HG02981 (cell line): Measurements from ENCODE around the gene DAAM1.

Source experiments
- ATAC-seq: cut with Tn5 transposase; IDR thresholded peaks from one replicate; pipeline ENCODE4 v1.9.1; 2021; ENCODE audit warnings: mild to moderate bottlenecking, moderate library complexity; ENCODE audit not compliant: unreplicated experiment

Gene DAAM1

DNA sequence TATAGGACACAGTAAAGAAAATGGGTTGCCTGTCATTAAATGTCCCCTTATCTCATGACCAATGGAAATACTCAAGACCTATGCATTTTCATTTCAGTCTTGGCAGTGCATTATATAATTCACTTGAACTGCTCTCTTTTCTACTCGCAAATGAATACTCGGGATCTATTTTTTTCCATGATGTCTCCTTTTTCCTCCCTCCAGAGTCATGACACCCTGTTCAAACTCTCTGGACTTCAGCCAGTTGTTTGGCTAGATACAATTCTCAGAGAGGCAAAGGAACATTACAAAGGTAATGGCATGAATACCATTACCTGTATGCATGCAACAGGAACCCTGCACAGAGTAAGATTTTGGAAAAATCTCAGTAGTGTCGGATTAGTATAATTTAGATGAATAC is 145.8 kb downstream of the DAAM1 start:
- no peak for ATAC-seq

GRCh38 chr14:59336098-59336497 is 147.6 kb downstream of the DAAM1 start:
- ATAC-seq: no peak

GRCh38 chr14:59336706-59337105 is 148.2 kb downstream of the DAAM1 start:
- no peak for ATAC-seq

GRCh38 chr14:59337141-59337611 is 148.7 kb downstream of the DAAM1 start:
- no peak for ATAC-seq

DNA sequence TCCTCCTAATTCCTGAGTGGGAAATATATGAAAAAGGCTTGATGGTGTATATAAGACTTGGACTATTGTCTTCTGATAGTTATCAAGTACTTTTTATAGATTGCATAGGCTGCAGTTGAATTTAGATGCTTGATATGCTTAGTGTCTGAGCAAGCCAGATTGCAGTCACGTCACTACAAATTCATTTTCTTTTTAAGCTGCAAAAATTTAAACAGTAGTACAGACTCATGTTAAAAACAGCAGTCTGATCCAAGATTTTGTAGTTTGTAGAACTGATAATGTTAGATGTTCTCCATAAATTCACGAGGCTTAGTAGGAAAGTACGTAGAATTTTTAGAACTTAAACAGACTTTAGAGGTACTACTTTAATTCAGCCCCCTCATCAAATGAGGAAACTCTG is 150.3 kb downstream of the DAAM1 start:
- ATAC-seq: no peak

DNA sequence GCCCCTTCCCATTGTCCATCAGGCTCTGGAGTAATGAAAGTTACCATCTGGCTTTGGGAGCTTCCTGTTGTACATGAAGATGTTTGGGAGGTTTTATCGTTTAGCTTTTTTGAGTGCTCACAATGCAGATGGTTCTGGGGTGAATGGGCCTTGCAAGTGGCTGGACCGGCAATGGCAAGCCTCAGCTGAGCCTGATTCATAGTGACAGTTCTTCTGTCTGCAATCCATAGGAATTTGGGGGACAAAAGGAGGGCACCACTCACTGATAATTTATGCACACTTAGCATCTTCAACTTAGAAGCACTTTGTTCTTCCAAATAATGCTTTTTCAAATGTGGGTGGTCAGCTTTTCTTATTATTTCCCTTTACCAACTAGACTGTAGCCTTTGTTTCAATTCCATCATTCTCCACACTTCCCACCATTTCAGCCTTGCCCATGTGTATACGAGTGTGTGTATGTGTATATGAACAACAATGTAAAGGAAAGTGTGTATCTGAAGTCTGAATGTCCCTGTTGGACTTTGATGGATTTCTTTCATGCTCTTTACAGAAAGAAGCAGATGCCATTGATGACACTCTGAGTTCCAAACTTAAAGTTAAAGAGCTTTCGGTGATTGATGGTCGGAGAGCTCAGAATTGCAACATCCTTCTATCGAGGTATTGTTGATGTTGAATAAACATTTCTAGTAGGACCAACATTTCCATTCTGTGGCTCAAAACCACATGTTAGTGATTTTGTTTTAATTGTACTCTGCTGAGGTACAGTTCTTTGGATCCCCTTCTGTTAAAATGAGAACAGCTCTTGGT is 151.3 kb downstream of the DAAM1 start:
- no peak for ATAC-seq

GRCh38 chr14:59341858-59342477 is 153.5 kb downstream of the DAAM1 start:
- no peak for ATAC-seq

DNA sequence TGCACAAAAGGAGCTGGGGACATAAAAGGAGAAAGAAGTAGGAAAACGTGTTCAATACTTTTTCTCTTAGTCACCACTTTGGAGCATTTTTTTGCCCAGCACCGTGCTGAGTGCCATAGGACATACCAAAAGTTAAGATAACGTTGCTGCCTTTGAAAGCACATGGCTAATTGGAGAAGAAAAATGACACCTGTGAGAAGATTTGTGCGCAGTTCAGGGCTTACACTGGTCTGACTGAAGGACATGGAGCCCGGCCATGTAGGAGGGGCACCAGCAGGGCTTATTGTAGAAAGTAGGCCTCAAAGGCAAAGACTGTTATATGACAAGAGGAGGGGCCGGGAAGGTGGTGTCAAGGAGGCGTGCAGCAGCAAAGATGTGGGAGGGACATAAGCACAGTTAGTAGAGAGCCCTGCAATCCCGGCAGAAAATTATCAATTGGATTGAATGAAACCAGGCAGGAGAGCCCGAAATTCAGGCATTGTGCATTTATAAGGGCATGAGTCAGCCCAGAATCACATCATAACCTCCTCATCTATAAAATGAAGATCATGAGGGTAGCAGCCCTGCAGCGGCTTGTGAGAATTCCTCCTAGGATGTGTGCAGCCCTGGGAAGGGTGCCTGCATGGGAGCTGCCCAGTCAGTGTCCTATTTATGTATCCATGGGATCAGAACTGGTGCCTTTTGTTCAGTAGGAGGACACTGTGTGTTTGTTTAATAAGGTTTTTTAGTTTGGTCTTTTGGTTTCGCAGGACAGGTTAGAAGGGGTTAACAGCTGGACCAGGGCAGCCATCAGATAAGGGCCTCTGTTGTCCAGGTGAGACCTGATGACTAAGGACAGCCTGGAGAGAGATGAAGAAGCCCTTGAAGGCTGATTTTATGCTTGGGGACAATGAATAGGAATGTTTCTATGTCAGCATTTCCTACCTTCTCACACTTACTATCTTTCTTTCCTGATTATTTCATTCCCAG is 154.3 kb downstream of the DAAM1 start:
- no peak for ATAC-seq

DNA sequence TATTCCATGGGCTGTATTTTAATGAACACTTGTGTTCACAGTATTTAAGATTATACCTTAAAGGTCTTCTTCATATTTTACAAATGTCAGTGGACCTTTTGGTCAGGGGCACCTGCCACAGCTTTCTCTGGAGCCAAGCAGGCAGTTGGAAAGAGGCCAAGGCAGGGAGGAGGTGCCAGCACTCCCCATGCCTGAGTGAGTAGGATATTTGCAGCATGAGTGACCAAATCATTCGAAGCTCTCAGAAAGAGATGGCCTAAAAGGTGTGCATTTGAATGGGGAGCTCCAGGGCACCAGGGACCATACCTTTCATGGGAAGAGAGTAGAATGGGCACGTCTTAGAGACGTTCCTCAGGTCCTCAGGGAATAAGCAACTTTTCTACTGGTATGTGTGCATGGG is 155.1 kb downstream of the DAAM1 start:
- no peak for ATAC-seq

- ATAC-seq: no peak
Measured at GRCh38 chr14:59344016-59344415, 155.5 kb downstream of the DAAM1 start.

GRCh38 chr14:59344691-59345455 is 156.4 kb downstream of the DAAM1 start:
- no peak for ATAC-seq

DNA sequence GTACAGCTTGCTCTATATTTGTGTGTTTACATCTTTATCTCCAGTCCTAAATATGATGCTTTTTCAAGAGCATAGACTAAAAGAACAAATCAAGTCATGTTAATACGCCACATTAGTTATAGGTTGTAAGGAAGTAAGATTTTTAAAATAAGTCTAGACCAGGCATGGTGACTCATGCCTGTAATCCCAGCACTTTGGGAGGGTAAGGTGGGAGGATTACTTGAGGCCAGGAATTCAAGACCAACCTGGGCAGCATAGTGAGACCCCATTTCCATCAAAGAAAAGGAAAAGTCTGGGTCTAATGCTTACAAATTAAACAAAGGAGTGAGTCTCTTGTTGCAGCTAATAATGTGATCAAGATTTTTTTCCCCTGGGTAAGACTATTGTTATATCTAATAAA is 157.9 kb downstream of the DAAM1 start:
- ATAC-seq: no peak

GRCh38 chr14:59346796-59347510 is 158.5 kb downstream of the DAAM1 start:
- no peak for ATAC-seq

DNA sequence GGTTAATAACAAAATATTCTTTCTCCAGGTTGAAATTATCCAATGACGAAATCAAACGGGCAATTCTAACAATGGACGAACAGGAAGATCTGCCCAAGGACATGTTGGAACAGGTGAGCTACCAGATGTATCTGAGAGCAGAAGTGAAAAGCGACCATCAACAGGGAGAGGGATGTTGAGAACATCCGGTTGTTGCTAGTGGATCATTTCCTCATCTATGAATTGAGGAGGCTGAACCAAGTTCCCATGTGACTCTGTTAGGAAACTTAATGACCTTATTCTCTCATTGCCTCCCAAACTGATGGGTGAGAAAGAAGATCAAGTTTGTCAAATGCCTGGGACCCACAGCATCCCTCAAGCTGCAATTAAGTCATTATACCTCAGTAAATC is 159.0 kb downstream of the DAAM1 start:
- ATAC-seq: no peak

DNA sequence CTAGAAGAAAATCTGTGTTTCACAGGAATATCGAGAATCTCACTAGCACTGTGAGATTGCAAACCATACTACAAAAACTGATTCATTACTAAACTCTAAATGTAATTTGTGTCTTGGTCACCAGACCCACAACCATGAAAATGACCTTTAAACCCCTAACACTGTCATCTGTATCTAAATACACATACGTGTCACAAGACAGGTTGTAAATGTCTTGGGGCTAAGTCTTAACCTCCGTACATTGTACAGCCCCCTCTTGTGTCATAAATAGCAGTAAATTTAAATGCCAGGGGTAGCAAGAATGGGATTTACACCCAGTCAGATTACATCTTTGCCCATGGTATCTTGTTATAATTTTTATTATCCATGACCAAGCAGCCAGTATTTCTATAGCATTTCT is 159.4 kb downstream of the DAAM1 start:
- no peak for ATAC-seq

DNA sequence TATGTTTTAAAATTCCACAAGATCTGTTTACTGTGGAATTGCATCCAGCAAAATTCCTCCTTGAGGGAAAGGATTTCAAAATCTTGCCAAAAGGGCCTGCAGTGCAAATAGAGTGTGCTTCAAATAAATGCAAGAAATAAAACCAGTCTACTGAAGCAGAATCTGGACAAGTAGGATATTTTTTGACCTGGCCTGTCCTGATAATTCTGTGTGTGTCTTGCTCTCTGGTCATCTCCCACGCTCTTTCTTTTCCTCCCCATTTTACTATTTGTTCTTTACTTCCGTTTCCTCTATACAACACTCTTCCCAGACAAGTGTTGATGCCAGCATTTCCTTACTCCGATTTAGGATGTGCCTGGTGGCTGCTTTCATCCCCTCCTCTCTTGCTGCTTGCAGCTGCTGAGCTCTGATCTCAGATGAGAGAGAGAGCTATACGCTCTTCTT is 160.8 kb downstream of the DAAM1 start:
- no peak for ATAC-seq

DNA sequence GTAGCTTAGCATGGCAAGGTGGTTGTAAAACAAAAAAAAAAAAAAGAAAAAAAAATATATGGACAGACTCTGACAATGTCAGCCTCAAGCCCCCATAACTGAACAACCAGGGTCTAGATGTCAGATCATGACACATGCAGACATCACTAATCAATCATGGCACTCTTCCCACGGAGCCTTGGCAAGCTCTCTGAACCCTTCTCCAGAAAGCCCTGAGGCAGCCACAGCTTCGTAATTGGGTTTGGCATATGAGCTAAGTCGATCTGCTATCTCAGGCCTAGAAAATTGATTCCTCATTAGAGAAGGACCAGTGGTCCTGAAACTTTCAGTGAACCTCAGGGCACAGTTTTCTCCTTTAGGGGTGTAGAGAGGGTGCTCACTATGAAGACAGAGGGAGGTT is 164.5 kb downstream of the DAAM1 start:
- no peak for ATAC-seq

DNA sequence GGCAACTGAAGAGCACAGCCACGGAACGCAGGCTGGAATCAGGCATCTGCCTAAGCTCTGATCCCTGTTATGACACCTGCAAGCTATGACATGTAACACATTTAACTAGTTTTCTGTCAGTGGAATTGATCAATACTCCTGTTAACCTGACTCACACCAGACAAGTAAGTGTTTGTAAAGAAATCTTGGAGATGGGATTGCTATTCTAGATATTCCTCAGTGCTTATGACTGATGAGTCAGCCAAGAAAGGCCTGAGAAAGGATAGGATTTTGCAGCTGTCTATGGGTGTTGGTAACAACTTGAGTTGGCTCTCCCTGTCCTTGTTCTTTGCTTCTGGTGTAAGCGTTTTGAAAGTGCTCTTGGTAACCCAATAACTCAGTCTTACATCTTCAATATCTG is 166.2 kb downstream of the DAAM1 start:
- ATAC-seq: no peak

GRCh38 chr14:59355091-59355490 is 166.6 kb downstream of the DAAM1 start:
- ATAC-seq: no peak

- no peak for ATAC-seq
Measured at GRCh38 chr14:59356312-59356711, 167.8 kb downstream of the DAAM1 start.
